SKM-1 treated with dmso at 0.1 percent for 144 hours (cell line): ENCODE data around the gene ENTPD5.

Experiments used
- DNase-seq: peaks from one replicate; lab custom pipeline; 2025; ENCODE audit not compliant: unreplicated experiment; lab: John Stamatoyannopoulos, UW

ENTPD5 gene

GRCh38 chr14:74018586-74019407 lies at the start of gene ENTPD5, which contains the start of gene BBOF1:
Gene ENTPD5 (minus strand): TSS chr14:74019288. CDS start chr14:73988102, 31,186 bp downstream.
Gene BBOF1 (plus strand): TSS chr14:74019349. CDS start chr14:74019479, 130 bp downstream.
- peak; percentile 50 for DNase-seq

GRCh38 chr14:74065746-74066575 lies 46.9 kb upstream of the ENTPD5 start:
- DNase-seq = no peak

- DNase-seq = no peak
These were observed 45.8 kb upstream of the ENTPD5 start for GRCh38 chr14:74064883-74065282.

- no peak for DNase-seq
These were observed 45.3 kb upstream of the ENTPD5 start for GRCh38 chr14:74064426-74064825.

GRCh38 chr14:74062809-74063150 lies 43.7 kb upstream of the ENTPD5 start:
- no peak for DNase-seq

- no peak for DNase-seq
These were observed 30.9 kb upstream of the ENTPD5 start for GRCh38 chr14:74049876-74050495.

GRCh38 chr14:74048281-74048680 lies 29.2 kb upstream of the ENTPD5 start:
- DNase-seq = no peak

- DNase-seq = no peak
These were observed 26.4 kb upstream of the ENTPD5 start for GRCh38 chr14:74045522-74045921.

GRCh38 chr14:74042296-74042695 lies 23.2 kb upstream of the ENTPD5 start:
- no peak for DNase-seq

GRCh38 chr14:74038020-74038859 lies 19.2 kb upstream of the ENTPD5 start:
- no peak for DNase-seq

GRCh38 chr14:74035556-74035955 lies 16.5 kb upstream of the ENTPD5 start:
- DNase-seq = no peak

GRCh38 chr14:74034572-74034971 lies 15.5 kb upstream of the ENTPD5 start:
- no peak for DNase-seq

GRCh38 chr14:74029136-74029535 lies 10.0 kb upstream of the ENTPD5 start:
- DNase-seq = no peak

GRCh38 chr14:74022346-74022745 lies 3.3 kb upstream of the ENTPD5 start:
- no peak for DNase-seq

GRCh38 chr14:74019408-74020137 lies 485 bp upstream of the ENTPD5 start:
- DNase-seq = no peak

GRCh38 chr14:74018174-74018585 lies 908 bp downstream of the ENTPD5 start:
- no peak for DNase-seq

- DNase-seq = no peak
These were observed 3.1 kb downstream of the ENTPD5 start for GRCh38 chr14:74015963-74016362.

GRCh38 chr14:74015176-74015575 lies 3.9 kb downstream of the ENTPD5 start:
- DNase-seq = no peak

GRCh38 chr14:74014299-74014698 lies 4.8 kb downstream of the ENTPD5 start:
- no peak for DNase-seq
